Fibroblast of skin of left quadriceps (primary cell): ENCODE results near the gene CDKN2A.

Experiments
- DNase-seq, 2 experiments: peaks; one replicate each; pipeline ENCODE4 v3.0.0-alpha.2; 2013; ENCODE audit warnings: low read depth in 2 of 2

Gene CDKN2A

DNA sequence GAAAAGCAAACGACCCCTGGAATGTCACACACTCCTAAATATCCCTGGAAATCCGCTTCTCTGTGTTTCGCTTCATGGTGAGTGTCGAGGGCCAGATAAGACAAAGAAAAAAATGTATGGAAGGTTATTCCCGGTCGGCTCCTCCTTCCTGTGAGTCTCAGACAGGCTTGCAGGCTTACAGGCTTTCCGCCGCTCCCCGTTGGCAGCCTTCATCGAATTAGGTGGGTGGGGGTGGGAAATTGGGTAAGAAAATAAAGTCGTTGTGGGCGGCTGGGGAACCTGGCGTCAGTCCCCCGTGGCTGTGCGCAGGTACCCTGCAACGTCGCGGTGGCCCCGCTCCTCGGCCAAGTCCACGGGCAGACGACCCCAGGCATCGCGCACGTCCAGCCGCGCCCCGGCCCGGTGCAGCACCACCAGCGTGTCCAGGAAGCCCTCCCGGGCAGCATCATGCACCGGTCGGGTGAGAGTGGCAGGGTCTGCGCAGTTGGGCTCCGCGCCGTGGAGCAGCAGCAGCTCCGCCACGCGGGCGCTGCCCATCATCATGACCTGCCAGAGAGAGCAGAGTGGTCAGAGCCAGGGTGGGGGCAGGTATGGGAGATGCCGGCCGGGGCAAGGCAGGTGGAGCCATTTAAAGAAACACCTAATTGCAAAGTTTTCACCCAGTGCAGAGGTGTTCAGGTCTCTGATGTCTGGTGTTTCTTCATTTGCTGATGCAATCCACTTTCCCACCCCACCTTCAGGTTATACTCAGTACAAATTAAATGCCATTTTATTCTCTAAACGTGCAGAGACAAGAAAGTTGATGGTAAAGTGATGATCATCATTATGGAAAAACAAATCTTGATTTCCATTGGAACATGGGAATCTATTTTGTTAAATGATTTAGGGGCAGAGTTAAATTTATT lies 11.8 kb upstream of the CDKN2A start:
- DNase-seq, result no peak

DNA sequence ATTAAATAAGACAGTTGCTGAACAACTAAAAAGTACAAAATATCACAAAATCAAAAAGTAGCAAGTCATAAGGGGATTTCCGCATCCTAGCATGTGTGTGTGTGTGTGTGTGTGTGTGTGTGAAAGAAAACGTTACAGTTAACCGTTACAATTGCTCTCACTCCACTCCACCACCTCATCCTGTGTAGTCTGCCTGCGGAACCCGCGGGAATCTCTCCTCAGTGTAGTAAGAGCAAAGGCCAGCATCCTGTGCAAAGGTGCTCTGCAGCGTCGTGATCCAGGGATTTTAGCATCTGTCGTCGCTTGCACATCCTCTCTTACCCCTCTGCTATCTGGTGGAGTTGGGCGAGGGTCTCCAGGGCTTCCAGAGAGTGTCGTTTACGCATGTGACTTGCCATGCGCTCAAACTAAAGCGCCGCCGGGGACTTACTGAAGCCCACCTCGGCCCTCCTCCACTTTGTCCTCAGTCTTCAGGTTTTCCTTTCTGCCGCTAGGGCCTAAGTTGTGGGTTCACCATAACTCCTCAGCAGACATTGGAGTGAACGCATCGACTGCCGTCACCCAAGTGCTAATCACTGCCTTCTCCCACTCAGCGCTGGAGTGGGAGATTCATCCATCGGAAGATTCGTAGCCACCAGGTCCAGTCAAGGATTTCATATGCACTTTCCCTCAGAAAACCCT lies 11.0 kb upstream of the CDKN2A start:
- no peak for DNase-seq

GRCh38 chr9:22002038-22002437 lies 7.8 kb upstream of the CDKN2A start:
- no peak for DNase-seq

- no peak for DNase-seq
Measured at GRCh38 chr9:21998026-21998425, 3.8 kb upstream of the CDKN2A start.

- DNase-seq, result no peak
Measured at GRCh38 chr9:21997480-21997879, 3.3 kb upstream of the CDKN2A start.

DNA sequence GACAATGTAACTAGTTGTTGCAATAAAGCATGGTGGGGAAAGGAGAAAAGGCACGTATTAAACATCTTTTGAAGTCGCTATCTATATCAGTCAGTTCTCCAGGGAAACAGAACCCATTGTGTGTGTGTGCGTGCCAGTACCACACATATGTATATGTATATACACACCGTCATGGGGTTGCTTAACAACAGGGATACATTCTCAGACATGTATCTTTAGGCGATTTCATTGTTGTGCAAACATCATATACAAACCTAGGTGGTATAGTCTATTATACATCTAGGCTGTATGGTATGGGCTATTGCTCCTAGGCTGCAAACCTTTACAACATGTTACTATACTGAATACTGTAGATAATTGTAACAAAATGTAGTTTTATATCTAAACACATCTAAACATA lies 2.7 kb upstream of the CDKN2A start:
- DNase-seq, result no peak

GRCh38 chr9:21996438-21996837 lies 2.2 kb upstream of the CDKN2A start:
- no peak for DNase-seq

- DNase-seq, result no peak
Measured at GRCh38 chr9:21995666-21996398, 1.6 kb upstream of the CDKN2A start.

DNA sequence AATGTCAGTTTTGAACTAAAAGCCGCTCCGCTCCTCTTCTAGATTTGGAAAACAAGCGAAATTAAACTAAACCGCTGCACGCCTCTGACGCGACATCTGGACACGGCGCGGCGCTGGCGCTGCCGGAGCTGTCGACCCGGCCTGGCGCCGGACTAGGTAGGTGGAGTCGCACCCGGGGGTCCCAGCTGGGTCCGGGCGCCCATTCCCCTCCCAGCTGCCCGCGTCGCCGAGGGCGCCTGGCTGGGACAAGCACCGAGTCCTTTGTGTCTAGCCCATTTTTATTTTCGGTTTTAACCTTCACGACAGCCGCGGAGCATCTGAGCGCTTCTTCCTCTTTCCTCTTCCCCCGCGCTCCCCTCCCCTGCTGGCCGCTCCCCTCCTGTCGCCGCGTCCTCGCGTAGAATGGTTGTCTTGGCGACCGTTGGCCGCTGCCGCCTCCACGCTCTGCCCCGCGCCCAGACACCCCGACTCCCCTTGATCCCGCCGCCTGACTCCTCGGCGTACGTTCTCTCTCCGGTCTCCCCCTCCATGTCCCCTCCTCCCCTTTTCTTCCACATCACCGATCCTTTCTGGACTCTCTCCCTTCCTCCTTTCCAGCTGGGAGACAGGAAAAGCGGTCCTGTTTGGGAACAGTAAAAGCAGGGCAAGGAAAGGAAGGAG lies 944 bp upstream of the CDKN2A start:
- DNase-seq, result no peak

GRCh38 chr9:21994556-21995005 lies 389 bp upstream of the CDKN2A start, which contains the start of gene CDKN2B-AS1:
Gene CDKN2B-AS1, plus strand, starts transcription at chr9:21994791.
- DNase-seq, result no peak

DNA sequence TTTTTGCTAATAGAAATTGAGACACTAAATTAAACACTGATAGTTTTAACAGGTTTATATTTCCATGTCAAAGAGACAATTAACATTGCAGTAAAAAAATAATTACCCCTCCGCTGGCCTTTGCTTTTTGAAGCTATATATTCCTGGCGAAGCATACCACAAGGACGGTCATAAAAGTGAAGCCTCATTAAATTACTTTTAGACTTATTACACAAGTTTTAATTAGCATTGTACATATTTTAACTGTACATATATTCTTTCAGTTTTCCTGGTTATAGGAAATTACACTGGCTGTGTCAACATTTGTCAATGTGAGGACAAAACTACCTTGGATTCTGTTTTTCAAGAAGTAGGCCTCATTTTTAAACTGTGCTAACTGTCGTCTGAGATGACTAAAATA lies 1.2 kb downstream of the CDKN2A start:
- DNase-seq, result no peak

DNA sequence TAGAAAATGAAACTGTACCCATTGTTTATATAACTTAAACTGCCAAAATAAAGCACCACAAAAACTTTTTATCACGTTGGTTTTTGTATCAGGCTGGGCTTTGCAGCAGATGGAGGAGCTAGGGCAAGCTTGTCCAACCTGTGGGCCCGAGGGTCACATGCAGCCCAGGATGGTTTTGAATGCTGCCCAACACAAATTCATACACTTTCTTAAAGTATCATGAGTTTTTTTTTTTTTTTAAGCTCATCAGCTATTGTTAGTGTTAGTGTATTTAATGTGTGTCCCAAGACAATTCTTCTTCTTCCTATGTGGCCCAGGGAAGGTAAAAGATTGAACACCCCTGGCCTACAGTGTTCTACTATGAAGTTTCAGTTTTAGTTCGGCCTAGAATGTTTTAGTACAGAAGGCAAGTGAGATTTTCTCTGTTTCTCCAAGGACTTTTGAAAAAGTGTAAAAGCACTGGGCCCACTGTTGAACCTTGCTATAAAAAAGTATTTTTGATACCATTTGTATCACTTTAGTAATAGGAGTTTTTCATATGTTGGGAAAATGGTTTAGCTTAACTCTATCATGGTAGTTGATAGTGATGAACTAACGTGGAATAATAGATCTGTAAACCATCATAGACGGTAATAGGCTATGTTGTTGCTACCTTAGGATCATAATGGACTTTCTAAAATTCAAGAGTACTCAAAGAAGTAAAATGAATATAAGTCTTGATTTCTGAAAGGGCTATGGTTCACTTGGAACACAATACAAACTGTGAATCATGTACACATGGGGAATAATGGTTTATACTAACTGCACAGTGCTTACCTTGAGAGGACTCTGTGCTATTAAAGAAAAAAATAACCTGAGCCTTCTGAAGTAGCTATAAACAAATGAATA lies 2.9 kb downstream of the CDKN2A start:
- no peak for DNase-seq

DNA sequence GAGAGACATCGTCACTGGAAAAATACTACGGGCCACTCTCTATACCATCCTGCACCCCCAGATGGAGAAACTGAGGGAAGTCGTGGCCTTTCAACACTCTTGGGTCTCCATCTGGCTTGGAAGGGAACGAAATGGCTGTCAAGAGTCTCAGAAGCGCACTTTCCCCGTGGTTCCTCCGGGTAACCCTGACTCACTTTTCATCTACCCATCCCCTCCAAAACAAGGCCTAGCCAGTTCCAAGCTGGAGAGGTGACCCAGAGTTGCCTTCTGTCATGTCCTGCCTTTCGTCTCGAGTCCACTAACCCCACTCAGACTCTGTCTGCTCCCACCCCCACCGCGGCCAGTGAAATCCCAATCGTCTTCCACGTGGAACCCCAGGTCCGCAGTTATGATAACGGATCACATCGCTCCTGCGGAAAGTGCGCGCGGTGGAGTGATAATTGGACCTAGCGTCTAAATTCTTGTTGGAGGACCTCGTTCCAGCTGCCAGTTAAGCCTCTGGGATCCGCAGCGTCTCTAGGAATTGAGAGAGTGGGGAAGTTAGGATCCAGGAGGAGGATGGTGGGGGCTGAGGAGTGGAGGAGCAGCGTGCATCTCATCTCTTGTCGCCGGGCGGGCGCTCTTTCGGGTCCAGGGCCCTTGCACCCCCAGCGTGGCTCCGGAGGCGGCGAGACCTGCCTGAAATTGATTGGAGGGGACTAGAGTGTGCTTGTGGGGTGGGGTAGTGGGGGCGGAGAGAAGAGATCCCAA lies 4.6 kb downstream of the CDKN2A start:
- no peak for DNase-seq

DNA sequence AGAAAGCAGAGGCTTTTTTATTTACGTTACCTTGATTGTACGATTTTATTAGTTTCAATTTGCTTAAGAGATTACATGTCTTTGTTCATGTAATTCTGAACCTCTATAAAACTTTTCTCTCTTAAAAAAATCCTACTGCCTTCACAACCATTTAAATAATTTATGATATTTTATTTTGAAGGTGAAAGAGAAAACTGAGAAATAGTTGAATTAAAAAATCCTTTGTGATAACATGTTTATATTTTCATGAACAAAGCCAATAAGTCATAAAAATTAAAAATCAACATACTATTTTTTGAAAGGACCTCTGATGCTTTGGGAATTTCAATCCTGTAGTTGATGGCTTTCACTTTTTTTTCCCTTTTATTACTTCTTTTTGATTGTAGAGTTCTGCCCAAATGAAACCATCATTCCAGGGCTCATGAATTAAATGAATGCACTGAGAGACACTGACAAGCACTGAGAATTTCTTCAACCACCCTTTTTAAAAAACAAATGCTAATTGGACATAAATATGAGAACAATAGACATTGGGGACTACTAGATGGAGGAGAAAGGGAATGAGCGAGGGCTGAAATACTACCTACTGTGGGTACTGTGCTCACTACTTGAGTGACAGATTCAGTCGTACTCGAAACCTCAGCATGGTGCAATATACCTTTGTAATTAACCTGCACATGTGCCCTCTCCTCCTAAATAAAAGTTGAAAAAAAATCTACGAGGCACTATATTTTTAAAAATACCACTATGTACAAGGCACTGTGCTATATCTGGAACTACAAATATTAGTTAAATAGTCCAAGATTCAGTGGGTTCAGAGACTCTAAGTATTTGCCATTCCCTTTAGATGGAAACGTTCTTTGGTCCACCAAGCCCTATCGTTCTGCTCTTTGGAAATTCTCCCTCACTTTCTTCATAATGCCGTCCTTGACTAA lies 5.9 kb downstream of the CDKN2A start:
- DNase-seq, result no peak

DNA sequence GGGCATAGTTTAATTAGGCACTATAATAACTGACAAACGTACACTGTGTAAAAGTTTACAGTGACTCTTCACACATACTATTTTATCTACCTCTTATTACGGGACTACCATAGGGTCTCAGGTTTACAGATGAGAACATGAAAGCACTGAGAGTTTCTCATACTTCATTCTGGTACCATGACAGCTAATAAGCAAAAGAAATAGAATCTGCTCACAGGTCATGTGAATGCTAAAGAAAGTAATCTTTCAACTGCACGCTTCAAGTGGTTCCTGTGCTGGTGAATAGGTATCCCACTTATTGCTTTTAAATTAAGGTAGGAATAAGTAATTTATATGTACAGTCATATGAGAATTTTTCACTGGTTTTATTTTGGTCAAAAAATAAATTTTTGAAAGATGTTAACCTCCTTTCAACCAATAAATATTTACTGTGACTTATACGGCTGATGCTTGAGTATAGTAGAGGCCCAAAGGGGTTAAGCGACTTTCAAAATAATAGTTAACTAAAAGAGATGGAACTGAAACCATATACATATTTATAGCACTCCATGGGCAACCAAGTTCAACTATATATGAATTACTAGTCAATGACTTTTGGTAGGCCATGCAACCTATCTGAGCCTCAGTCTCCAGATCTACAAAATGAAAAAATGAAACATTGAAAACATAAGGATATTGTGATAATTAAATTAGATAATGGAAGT lies 8.1 kb downstream of the CDKN2A start:
- DNase-seq, result no peak

DNA sequence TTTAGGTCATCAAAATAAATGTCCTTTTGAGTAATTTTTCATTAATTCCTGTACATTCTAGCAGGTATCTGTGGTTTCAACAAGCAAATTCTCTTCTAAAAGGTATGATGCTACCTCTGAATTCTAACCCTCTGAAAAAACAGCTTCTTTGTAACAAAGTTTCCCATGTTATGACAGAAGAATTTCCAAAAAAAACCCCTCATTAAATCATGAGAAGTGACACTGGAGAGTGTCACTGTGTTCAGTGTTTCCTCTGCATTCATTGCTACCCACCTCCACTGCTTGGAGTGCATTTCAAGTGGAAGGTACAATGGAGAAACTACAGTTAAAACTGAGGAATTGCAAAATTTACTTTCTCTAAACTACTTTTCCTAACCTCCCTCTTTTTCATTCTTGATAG lies 10.1 kb downstream of the CDKN2A start:
- DNase-seq, result no peak

DNA sequence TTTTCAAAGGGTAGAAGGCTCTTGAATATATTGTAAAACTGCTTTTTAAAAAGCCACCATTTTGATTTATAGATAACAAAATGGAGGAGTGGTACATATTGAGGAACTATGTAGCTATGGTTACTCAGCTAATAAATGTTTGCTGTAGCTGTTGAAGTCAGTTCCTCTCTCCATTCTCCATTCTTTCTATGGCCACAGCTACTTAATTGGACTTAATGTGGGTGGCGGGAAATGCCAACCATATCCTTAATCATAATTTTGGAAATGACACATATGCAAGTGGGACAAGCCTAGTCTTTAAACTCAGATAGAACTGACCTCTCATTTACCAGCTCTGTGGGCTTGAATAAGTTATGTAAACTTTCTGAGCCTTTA lies 10.6 kb downstream of the CDKN2A start:
- DNase-seq, result no peak

DNA sequence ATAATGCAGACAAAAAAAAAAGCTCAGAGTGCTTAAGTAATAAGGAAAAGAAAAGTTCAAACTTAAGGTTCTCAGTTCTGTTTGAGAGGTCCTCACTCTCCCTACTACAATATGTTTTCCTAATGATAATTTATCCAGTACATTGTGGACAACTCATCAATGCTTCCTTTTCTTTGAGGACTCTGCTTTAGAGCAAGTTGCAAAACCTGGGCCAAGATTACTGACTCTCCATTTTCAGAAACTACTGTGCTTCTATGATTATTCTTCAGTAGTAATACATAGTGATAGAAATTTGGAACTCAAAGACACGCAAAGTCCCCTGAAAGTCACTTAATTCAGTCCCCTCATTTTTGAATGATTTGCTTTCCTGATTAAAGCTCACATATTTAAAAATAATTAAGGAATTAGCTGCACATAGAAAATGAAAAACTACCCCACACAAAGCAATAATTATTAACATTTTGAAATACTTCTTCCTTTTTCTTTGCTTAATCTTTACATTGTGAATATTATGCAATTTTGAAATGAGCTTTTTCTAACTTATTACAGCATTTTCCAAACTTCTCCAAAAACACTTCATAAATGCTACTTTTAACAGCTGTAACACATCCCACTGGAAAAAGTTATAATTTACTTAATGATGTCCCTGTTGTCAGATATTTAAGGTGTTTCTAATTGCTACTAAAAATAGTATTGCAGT lies 11.2 kb downstream of the CDKN2A start:
- no peak for DNase-seq
